Mononuclear cell (primary cell): ENCODE measurements around the gene RNF32. TPM values are rescaled to one million over a fixed set of nuclear protein-coding genes. Genes with fewer than 3 reads are reported as not detected.

Source experiments
- H3K27me3 ChIP-seq: 2 replicates; pipeline ENCODE4 v1.6.0; 2011; ENCODE audit warnings: low read length, control low read depth; ENCODE audit not compliant: insufficient read depth
- H3K4me1 ChIP-seq: 2 replicates; pipeline ENCODE4 v1.5.1; 2011; ENCODE audit warnings: mild to moderate bottlenecking, low read length, control low read depth; ENCODE audit not compliant: insufficient read depth
- H3K4me3 ChIP-seq: 2 replicates; pipeline ENCODE4 v1.5.1; 2011; ENCODE audit warnings: mild to moderate bottlenecking, low read length, moderate library complexity
- H3K9me3 ChIP-seq: 2 replicates; pipeline ENCODE4 v1.5.1; 2011; ENCODE audit warnings: low read depth, mild to moderate bottlenecking, control low read depth, low read length
- total RNA-seq: library from RNA; depleted of rRNA; stranded (reverse); fragments of >200 nt; gene quantifications from one replicate; pipeline ENCODE4 v1.2.3, GENCODE V29; 2012

RNF32 gene
- total RNA-seq, 1 donor: 0.10 TPM

GRCh38 chr7:156651474-156651873 lies 10.9 kb downstream of the RNF32 start:
- no peaks in the 10 kb centered on the region for H3K4me1 ChIP-seq
- peaks cover 32% of the 10 kb centered on the region for H3K27me3 ChIP-seq
- H3K9me3 ChIP-seq: no peaks in the 10 kb centered on the region
- H3K4me3 ChIP-seq: no peak overlapping the region

DNA sequence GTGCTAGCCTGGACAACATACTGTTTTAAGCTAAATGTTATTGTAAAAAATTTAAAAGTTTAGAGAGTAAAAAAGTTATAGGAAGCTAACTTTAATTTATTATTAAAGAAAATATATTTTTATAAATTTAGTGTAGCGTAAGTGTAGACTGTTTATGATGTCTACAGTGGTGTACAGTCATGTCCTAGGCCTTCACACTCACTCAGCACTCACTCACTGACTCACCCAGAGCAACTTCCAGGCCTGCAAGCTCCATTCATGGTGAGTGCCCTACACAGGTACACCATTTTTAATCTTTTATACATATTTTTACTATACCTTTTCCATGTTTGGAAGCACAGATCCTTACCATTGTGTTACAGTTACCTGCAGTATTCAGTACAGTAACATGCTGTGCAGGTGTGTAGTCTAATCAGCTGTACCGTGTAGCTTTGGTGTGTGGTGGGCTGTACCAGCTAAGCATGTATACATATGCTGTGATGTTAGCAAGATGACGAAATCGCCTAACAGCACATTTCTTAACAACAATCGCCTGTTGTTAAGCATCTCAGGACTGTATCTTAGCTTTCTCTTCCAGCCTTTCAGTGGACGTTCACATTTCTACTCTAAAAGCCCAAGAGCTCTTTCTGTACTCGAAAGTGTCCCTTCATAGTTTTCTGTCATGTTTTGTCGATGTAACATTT lies 12.5 kb downstream of the RNF32 start:
- Histone ChIP-seq H3K4me3 (no peak overlapping the region), H3K4me1 (no peaks in the 10 kb centered on the region), H3K9me3 (no peaks in the 10 kb centered on the region), H3K27me3 (peaks cover 27% of the 10 kb centered on the region)

- Histone ChIP-seq H3K9me3 (no peaks in the 10 kb centered on the region), H3K27me3 (peaks cover 16% of the 10 kb centered on the region), H3K4me1 (no peaks in the 10 kb centered on the region)
Observed at GRCh38 chr7:156654511-156655234, 14.1 kb downstream of the RNF32 start.

GRCh38 chr7:156655251-156655650 lies 14.7 kb downstream of the RNF32 start:
- Histone ChIP-seq H3K27me3 (peaks cover 11% of the 10 kb centered on the region), H3K4me1 (no peaks in the 10 kb centered on the region), H3K4me3 (no peak overlapping the region), H3K9me3 (no peaks in the 10 kb centered on the region)

More at GRCh38 chr7:156654511-156655234, 14.1 kb downstream of the RNF32 start:
- no peak overlapping the region for H3K4me3 ChIP-seq

DNA sequence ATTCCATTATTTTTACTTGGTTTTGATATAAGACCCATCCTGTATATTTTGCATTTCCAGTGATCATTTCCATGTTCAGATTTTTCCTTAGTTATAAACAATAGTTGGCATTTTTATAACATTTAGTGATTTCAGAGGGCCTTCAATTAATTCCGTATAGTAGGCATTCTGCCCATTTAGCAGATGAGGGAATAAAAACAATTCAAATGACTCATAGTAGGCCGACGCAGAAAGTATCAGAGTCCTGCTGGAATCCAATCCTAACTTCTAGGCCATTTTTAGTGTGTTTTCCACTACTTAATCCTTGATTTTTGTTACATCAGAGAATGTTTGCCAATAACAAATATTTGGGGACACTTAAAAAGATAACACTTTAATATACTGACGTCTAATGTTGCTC lies 15.4 kb downstream of the RNF32 start:
- H3K4me1 ChIP-seq: no peaks in the 10 kb centered on the region
- H3K4me3 ChIP-seq: no peak overlapping the region
- H3K27me3 ChIP-seq: peaks cover 6% of the 10 kb centered on the region
- H3K9me3 ChIP-seq: no peaks in the 10 kb centered on the region

DNA sequence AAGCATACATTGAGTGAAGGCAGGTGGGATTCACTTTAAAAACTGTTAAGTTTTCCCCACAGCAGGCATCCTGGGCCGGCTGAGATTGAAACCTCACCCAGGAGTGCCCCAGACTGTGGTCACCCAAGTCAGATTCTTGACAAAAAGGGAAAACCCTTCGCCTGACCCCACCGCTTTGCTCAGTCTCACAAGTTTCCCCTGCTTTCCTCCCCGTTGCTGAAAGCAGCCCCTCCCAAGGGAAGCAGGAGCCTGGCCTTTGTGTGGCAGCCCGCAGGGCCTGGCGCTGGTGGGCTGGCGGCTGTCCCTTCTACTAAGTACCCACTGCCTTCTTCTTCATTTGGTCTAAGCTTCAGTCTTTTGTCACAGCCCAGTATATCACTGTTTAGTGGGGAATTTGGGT lies 16.0 kb downstream of the RNF32 start:
- H3K27me3 ChIP-seq: peaks cover 3% of the 10 kb centered on the region
- no peak overlapping the region for H3K4me3 ChIP-seq
- H3K9me3 ChIP-seq: no peaks in the 10 kb centered on the region
- H3K4me1 ChIP-seq: no peaks in the 10 kb centered on the region

GRCh38 chr7:156657681-156658080 lies 17.1 kb downstream of the RNF32 start:
- no peak overlapping the region for H3K4me3 ChIP-seq
- H3K4me1 ChIP-seq: no peaks in the 10 kb centered on the region
- H3K9me3 ChIP-seq: no peaks in the 10 kb centered on the region
- H3K27me3 ChIP-seq: peaks cover 3% of the 10 kb centered on the region

DNA sequence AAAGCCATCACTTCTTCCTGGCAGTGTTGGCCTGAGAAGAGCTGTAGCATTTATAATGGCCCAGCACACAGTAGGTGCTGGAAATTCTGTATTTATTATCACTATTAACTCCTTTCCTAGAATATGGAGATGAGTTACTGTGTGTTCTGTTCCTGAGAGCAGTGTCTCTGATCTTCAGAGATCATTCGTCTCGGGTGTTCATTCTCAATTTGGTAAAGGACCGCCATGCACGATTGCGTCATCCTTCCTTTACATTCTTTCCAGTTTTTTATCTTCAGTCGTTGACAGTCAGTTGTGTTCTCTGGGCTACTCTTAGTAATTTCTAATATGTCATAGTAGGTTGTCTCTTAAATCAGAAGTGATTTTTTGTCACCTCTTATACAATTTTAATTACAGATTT lies 18.6 kb downstream of the RNF32 start:
- Histone ChIP-seq H3K27me3 (no peaks in the 10 kb centered on the region), H3K4me3 (no peak overlapping the region), H3K4me1 (no peaks in the 10 kb centered on the region), H3K9me3 (no peaks in the 10 kb centered on the region)

- H3K4me1 ChIP-seq: no peaks in the 10 kb centered on the region
- no peaks in the 10 kb centered on the region for H3K9me3 ChIP-seq
- H3K4me3 ChIP-seq: no peak overlapping the region
- no peaks in the 10 kb centered on the region for H3K27me3 ChIP-seq
Observed at GRCh38 chr7:156659961-156660360, 19.4 kb downstream of the RNF32 start.

DNA sequence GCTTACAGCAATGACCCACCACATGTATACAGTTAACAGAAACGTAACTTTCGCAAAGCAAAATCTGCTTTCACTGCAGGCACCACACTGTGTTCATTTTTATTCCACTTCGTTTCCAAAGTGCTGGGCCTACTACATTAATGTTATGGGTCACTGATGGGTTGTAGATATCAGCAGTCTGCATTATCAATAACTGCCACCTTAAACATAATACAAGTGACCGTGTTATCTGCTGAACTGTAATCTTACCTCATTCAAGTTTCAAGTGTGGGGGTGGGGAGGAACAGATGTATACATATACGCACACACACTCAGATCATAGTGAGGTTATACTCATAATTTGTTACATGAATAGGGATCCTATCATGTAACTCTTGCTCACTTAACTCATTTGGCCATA lies 21.1 kb downstream of the RNF32 start:
- Histone ChIP-seq H3K4me1 (no peaks in the 10 kb centered on the region), H3K9me3 (no peaks in the 10 kb centered on the region), H3K27me3 (no peaks in the 10 kb centered on the region), H3K4me3 (no peak overlapping the region)

- Histone ChIP-seq H3K4me1 (no peaks in the 10 kb centered on the region), H3K4me3 (no peak overlapping the region), H3K9me3 (no peaks in the 10 kb centered on the region), H3K27me3 (no peaks in the 10 kb centered on the region)
Observed at GRCh38 chr7:156662277-156662676, 21.7 kb downstream of the RNF32 start.

DNA sequence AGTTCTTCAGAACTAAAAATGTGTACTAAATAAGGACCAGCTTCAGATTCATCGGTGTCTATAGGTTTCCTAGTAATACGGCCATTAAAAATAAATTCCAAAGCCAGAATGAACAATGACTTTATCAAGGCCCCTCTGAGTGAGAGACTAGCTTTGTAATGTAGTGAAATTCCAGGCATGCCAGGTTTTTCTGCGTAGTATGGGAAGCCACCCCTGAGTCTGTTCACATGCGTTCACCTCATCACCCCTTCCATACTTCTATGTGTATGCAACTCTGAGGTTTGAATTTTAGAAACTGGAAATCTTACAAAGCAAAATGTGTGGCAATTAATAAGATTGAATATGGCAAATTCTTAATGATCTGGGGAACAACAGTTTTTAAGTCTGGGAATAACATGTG lies 24.5 kb downstream of the RNF32 start:
- H3K27me3 ChIP-seq: no peaks in the 10 kb centered on the region
- no peak overlapping the region for H3K4me3 ChIP-seq
- H3K4me1 ChIP-seq: no peaks in the 10 kb centered on the region
- H3K9me3 ChIP-seq: no peaks in the 10 kb centered on the region

DNA sequence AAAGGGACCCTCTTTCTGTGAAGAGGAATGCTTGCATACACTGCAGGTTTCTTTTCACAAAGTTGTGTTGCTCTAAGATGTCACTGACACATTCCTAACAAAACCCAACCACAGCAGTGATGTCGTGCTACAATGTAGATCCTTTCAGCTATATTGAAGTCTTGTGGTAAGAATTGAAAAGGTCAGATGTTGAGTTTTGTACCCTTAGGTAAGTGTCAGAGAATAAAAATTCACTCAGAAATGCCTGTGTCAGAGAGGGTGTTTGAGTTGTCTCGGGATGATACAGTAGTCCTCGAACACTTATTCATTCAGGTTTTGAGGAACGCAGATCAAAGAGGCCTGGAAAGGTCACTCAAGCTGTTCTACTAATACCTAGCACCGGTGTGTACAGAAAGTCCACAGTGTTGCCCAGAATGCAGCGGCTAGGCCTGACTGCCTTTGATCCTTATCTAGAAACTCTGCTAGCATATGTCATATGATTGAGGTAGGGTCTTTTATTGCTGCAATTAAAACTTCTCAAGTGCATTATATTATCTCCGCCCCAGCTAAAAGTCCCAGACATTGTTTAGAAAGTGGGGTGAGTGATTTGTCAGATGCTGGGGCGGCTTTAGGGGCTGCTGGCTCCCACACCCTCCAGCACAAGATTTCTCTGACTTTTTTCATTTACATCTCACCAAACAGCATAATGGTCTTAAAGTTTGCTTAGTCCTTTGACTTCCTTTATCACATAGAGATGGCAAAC lies 26.0 kb downstream of the RNF32 start:
- no peaks in the 10 kb centered on the region for H3K4me1 ChIP-seq
- no peaks in the 10 kb centered on the region for H3K9me3 ChIP-seq
- H3K27me3 ChIP-seq: no peaks in the 10 kb centered on the region
- no peak overlapping the region for H3K4me3 ChIP-seq

- no peaks in the 10 kb centered on the region for H3K27me3 ChIP-seq
- no peaks in the 10 kb centered on the region for H3K4me1 ChIP-seq
- H3K9me3 ChIP-seq: no peaks in the 10 kb centered on the region
- H3K4me3 ChIP-seq: no peak overlapping the region
Observed at GRCh38 chr7:156667110-156667426, 26.5 kb downstream of the RNF32 start.

DNA sequence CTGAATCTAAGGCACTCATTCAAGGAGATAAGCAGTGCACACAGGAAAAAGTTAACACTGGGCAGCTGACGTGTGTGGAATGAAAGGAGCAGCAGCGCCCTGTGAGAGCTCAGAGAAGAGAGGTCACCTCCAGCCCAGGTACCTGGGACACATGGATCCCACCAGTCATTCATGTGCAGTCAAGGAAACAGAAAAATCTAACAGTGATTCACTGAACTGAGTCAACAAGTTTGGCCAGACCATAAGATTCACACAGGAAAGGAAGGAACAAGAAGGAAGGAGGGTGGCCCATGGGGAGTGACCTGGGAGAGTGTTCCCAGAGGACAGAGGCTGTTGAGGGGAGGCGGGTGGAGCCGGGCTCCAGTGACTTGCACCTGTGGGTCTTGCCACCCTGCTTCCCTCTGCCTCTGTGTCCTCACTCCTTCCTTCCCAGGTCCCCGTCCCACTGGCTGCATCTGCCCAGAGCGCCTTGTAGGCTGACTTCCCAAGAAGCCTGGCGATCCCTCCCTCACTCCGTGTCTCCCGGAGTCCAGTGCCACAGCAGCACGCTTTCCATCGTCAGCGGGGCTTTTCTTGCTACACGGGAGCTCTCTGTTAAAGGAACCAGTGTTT lies 27.7 kb downstream of the RNF32 start:
- Histone ChIP-seq H3K4me3 (no peak overlapping the region), H3K27me3 (no peaks in the 10 kb centered on the region), H3K9me3 (no peaks in the 10 kb centered on the region), H3K4me1 (no peaks in the 10 kb centered on the region)
